ENCODE measurements around the gene CCN5.

GRCh38 chr20:44698351-44698750 lies 16.8 kb upstream of the CCN5 start:
- no peak for TF ChIP-seq REST (IDR thresholded peaks at IDR 0.05; ENCODE audit: low read depth)
- TF ChIP-seq RAD21 (IDR thresholded peaks at IDR 0.05; ENCODE audit: low read depth): no peak
- TF ChIP-seq CEBPB (IDR thresholded peaks at IDR 0.05): no peak
- TF ChIP-seq, protein P1, sequence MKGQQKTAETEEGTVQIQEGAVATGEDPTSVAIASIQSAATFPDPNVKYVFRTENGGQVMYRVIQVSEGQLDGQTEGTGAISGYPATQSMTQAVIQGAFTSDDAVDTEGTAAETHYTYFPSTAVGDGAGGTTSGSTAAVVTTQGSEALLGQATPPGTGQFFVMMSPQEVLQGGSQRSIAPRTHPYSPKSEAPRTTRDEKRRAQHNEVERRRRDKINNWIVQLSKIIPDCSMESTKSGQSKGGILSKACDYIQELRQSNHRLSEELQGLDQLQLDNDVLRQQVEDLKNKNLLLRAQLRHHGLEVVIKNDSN (IDR thresholded peaks at IDR 0.05): no peak
- no peak for TF ChIP-seq YY1 (IDR thresholded peaks at IDR 0.05; ENCODE audit: low read depth)
